Stimulated activated CD4-positive, alpha-beta T cell treated with anti-CD3 and anti-CD28 coated beads, Interleukin-1b, Interleukin-23, amount 100 ng/mL, for 24 hours (primary cell): ENCODE measurements around the gene SLC25A11.

ENCODE experiments used
- DNase-seq, 4 experiments: peaks; one replicate each; pipeline ENCODE4 v3.0.0-alpha.2; 2020; ENCODE audit warnings: low read depth in 4 of 4, low spot score in 1 of 4

The SLC25A11 gene

GRCh38 chr17:4966844-4967538 is 27.1 kb upstream of the SLC25A11 start:
- DNase-seq = peak in 3 of 4 experiments; percentile 76 to 89 (median 89)

- DNase-seq = no peak
Measured at GRCh38 chr17:4965311-4965986, 25.6 kb upstream of the SLC25A11 start.

- no peak for DNase-seq
Measured at GRCh38 chr17:4960279-4960922, 20.6 kb upstream of the SLC25A11 start.

DNA sequence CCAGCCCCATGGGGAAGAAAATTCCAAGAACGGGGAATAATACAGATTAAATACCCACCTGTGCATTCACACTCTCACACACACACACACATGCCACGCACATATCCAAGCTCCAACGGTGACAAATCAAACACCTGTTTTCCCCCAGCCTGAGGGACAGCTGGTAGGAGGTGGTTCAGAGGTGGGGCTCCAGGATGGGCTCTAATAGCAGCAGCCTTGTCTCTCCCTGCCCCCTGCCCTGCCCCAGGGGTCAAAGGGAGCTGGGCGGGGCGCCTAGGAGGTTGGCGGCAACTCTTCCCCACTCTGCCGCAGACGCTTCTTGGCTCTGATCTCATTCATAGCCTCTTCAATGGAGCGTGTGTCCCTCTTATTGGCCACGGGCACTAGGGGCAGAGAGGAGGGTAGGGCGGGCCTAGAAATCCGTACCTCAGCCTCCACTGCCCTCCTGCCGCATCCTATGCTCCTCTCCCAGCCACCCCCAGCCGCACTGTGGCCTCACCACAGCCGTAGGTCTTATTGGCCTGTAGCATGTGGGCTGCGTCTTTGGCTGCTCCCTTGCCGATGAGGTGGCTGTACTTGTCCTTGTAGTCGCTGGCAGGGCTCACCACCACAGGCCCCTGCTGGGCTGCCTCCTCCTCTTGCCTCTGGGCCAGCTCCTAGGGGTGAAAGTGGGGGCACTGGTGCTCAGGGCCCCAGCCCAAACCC is 19.6 kb upstream of the SLC25A11 start:
- no peak for DNase-seq

DNA sequence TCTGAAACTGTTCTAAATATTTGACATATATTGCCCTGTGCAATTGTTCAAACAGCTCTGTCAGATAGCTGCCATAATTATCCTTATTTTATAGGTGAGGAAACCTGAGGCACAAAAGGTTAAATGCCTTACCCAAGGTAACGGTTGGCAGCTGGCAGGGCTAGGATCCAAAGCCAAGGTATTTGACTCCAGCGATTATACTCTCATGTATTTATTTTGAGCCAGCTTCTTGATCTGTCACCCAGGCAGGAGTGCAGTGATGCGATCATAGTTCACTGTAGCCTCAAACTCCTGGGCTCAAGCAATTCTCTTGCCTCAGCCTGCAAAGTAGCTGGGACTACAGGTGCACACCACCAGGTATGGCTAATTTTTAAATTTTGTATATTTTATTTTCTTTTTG is 18.3 kb upstream of the SLC25A11 start:
- DNase-seq = no peak

DNA sequence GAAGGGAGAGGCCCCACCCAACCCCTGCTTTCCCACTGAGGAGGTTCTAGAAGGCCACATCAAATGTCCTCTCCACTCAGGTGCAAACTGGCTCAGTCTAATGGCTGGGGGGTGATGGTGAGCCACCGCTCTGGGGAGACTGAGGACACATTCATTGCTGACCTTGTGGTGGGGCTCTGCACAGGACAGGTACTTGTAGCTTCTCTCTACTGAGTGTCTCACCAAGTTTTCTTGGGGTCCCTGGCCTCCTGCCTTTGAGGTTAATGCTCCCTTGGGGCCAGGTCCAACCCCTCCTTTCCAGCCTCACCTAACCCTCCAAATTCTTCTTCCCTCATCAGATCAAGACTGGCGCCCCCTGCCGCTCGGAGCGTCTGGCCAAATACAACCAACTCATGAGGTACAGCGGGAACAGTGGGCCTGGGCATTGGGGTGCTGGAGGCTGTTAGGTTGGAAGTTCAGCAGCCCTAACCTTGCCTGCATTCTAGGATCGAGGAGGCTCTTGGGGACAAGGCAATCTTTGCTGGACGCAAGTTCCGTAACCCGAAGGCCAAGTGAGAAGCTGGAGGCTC is 16.7 kb upstream of the SLC25A11 start:
- no peak for DNase-seq

- DNase-seq = no peak
Measured at GRCh38 chr17:4955091-4955490, 15.2 kb upstream of the SLC25A11 start.

- no peak for DNase-seq
Measured at GRCh38 chr17:4953451-4953961, 13.7 kb upstream of the SLC25A11 start.

DNA sequence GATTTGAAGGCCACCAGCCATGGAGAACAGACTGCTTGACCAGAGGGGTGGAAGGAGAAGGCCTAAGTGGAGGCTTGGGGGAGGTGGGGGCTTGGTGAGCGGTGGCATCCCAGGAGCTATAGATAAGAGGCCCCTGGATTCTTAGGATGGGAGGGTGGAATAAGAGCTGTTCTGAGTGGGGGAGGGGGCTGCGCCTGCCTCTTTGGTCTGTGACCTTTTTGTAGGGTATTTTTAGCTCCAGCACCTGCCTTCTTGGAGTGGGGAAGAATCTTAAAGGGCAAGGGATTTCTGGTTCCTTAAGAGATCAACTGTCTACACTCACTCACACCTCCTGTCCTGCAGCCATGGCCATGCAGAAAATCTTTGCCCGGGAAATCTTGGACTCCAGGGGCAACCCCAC is 11.6 kb upstream of the SLC25A11 start:
- DNase-seq = no peak

- DNase-seq = no peak
Measured at GRCh38 chr17:4950746-4951204, 10.9 kb upstream of the SLC25A11 start, which contains the start of gene ENO3. Gene ENO3 (plus strand): TSS chr17:4951119. CDS start chr17:4951830, 711 bp downstream.

- DNase-seq = peak in 1 of 4 experiments; percentile 30
Measured at GRCh38 chr17:4950075-4950745, 10.4 kb upstream of the SLC25A11 start.

DNA sequence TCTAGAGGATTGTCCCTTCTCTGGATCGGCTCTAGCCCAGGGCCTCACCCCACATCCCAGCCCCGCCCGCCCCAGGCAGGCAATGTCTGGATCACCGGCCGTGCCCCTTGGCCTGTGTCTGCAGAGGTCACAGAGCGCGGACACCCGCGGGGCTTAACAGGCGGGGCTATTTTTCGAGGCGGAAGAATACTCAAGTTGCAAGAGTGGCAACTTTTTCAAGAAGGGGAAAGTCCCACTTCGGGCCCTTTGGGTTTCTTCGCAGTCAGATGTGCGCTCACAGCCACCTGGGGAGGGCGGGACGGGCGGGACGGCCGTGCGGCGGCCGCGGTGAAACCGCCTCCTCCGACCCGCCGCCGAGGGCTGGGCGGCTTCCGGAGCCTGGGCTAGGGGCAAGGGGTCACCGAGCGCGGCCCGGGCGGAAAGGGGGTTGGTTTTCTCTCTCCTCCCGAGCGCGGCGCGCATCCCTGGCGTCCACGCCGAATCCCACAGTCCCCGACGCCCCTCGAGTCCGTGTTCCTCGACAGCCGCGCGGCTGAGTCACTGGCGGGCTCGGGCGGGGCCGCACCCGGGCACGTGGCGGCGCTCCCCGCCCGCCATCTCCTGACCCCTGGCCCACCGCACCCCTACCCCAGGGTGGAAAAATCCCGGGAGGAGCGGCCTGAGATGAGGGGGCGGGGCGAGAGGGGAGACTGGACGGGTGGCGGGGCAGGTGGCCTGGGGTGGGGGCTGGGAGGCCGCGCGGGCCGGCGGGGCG is 9.7 kb upstream of the SLC25A11 start:
- DNase-seq = peak in 3 of 4 experiments; percentile 51 to 78 (median 59)

DNA sequence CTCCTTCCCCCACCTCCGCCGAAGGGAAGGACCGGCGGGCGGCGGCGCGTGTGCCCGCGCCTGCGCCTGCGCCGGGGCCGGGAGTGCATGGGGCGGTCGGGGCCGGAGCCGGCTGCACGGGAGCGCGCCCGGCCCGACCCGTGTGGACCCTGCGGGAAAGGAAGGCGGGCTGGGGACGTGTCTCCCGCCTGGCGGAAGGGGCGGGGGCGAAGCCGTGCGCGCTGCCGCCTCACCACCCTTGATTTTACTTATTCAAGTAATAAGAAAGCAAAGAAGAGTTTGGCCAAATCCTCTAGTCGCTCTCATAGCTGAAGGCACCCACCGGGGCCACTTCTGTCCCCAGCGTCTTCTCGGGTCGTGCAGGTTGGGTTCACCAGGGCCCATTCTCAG is 9.1 kb upstream of the SLC25A11 start:
- peak in 3 of 4 experiments; percentile 46 to 73 (median 71) for DNase-seq

DNA sequence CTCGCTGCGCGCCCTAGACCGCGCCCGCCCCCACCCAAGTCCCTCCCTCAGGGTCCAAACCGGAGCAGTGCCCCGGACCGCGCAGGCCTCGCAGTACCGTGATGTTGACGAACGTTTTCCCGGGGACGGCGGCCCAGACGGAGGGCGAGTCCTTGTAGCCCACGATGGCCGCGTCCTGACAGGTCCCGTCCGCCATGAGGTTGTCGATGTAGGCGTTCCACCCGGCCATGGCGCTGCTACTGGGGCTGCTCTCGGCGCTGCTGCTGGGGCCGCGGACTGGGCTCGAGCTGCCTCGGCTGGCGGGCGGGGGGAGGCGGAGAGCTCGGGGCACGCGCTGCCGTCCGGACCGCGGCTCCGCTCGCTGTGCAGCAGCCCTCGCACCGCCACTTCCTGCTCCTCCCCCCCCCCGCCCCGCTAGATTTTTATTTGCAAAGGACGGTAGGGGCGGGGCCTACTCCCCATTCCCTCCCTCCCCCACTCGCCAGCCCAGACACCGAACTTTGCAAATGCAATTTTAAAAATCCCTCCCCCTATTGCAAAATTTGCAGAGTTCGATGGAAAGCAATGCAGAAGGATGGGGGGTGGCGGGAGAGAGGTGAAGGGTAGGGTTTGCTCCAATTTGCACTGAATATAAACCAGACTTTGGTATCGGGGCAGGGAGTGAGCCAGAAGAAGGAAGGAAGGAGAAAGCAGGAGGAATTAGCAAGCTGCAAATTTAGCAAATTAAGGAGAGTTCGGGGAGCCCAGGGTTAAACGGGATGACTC is 8.5 kb upstream of the SLC25A11 start, which contains the start of gene PFN1:
TSS of gene PFN1 (minus strand) at position 365 of the 765 bp plus-strand sequence. CDS start at position 229, 136 bp downstream.
- peak in 3 of 4 experiments; percentile 80 to 90 (median 85) for DNase-seq

DNA sequence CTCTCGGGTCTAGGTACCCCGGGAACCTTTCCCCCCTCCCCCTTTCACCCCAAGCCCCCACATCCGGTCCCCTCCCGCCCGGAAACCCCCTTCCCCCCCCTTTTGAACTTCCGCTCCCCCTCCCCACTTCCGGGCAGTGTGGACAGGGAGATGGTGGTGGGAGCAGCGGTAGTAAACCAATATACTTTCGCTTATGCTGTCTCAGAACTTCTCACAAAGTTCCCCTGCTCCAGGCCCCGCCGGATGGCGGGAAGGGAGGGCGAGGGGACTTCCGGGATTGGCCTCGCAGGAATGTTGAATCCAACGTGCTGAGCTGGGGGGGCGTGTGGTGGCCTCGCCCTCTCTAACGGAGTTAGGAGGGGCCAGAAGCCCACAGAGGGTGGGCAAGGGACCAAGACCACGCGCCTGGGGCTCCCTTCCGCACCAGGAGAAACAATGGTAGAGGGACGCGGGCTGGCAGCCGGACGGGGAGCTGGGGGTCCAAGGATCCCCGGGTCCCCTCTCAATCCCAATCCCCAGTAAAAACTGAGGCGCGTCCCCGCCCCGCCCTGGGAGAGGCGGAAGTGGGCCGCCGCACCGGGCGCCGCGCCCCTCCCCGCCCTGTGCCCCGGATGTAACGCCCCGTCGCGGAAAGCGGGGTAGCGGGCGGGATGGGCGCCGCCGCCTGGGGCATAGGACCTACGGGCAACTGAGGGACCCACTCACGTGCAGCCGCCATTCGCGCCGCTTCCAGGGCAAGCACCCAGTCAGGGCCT is 7.7 kb upstream of the SLC25A11 start:
- peak in 3 of 4 experiments; percentile 46 to 63 (median 51) for DNase-seq

DNA sequence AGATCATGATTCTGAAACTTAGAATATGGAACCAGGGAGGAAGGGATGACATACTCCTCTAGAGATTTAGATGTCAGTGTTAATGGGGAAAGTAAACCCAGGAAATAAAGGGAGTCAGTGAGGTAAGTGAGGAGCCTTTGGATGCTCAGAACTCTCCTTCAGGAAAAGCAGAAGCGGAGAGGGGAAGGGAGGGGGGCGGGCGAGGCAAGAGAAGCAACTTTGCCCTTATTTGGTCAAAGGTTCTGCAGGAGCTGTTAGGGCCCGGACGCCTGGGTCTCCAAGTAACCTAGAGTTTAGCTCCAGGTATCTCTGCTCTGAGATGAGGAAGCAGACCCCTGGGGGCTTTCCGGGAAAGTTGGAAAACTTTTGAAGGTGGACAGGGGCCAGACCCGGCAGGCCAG is 7.2 kb upstream of the SLC25A11 start:
- peak in 1 of 4 experiments; percentile 28 for DNase-seq

- no peak for DNase-seq
Measured at GRCh38 chr17:4946312-4946976, 6.6 kb upstream of the SLC25A11 start.
